ENCODE data around the gene EDN3.

EDN3 gene, protein sequence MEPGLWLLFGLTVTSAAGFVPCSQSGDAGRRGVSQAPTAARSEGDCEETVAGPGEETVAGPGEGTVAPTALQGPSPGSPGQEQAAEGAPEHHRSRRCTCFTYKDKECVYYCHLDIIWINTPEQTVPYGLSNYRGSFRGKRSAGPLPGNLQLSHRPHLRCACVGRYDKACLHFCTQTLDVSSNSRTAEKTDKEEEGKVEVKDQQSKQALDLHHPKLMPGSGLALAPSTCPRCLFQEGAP

DNA sequence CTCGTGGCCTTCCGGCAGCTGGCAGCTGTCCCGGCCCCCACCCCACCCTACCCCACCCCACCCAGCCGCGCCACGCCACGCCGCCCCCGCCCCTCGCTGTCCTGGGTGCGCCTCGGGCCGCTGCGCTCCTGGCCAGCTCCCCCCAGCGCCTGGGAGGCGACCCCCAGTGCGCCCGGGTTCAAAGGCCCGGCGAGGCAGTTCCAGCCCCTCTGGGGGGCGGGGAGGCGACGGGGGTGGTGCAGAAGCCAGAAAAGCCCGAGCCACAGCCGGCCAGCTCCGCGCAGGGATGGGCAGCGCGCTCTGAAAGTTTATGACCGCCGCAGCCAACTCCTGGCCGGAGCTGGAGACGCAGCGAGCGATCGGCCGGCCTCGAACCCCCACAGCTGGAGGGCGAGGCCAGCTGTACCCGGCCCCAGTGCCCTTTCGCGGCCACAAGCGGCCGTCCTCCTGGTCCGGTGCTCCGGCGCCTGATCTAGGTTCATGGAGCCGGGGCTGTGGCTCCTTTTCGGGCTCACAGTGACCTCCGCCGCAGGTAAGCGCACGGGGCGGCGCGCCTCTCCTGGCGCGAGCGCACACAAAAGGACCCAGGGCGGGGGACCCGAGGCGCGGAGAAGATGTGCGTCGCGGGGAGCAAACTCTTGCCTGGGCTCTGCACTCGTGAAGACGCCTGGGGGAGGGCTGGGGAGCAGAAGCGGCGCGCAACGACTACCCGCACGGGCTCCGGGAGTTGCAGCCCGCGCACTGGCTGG lies at the start of gene EDN3:
Gene EDN3 (plus strand): TSS at position 279 of the 749 bp plus-strand sequence. CDS start 202 bp downstream, at position 481.
- DNase-seq: no peak

DNA sequence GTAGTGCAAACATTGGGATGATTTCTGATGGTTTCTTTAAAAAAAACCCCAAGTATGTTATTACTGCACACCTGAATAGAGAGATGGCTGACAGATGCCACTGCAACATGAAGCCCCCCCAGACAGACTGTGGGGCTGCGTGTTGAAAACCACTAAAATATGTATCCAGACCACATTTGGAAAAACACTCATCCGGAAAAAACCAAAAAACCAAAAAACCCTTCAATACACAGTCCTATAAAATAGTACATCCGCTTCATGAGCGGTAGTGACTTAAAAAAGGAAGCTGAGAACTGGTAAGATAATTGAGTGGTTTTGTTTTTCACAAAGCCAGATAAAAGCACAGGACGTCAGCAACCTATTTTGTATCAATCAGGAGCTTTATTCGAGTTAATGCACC lies 47.1 kb upstream of the EDN3 start:
- peak; percentile 28 for DNase-seq

DNA sequence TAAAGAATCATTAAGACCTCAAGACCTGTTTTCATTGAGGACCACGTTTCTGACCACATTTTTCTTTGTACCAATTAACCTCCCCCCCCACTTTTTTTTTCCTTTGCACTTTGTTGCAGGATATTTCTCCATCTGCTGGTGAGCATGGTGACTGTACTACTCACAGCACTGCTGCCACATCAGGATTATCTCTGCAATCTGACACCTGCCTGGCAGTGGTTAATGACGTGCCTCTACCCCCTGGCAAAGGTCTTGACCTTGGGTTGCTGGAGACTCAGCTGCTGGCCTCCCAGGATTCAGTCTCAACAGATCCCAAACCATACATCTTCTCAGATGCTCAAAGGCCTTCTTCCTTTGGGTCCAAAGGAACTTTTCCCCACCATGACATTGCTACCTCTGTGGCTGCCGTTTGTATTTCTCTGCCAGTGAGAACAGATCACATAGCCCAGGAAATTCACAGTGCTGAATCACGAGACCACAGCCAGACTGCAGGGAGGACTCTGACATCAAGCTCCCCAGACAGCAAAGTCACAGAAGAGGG lies 46.6 kb upstream of the EDN3 start:
- DNase-seq: peak; percentile 25

DNA sequence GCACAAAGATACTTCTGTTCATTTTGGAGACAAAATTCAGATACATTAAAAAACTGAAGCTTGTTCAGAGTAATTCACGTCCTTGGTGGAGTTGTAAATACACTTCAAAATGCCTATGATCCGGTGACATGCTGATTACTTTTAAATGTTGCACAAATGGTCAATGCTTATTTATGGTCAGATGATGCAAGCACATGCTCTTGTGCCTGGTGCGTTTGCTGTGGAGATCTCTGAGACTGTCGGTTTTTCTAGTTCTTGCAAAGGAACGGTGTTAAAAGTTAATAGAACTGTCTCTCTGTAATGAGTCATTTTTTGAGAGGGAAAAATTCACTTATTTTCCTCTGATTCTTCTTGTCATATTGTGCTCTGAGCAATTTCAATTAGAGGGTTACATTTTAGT lies 45.2 kb upstream of the EDN3 start:
- DNase-seq: no peak

DNA sequence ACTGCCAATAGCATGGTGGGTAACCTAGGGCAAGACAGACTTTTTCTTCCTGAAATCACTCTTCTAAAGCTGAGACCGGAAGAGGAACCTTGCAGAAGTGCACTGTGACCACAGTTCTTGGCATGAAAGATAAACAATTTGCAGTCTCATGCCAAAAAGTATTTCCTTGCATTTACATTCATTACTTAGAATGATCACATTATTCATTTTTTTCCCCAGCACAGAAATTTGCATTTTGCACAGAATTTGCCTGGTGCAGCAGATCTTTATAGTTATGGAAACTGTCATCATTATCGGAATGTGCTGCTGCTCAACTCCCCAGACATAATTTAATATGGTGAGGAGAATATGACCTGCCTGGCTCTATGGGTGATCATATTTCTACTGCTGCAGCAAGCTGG lies 42.2 kb upstream of the EDN3 start:
- DNase-seq: no peak

DNA sequence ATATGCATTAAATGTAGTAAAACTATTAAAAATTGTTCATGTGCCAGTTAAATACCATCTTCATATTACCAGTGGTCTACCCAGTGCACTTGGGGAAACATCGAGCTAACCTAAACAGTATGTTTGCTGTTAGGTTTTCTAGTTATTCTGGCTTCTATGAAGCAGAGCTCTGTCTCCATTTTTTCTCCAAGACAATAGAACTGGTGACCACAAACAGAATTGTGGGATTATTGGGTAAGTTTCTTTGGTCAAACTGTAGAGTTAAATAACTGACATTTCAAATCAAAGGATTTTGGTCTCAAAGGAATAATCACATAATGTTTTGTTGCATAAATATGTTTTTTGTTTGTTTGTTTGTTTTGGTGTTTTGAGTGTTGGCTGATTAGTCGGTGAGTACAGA lies 40.5 kb upstream of the EDN3 start:
- DNase-seq: no peak

DNA sequence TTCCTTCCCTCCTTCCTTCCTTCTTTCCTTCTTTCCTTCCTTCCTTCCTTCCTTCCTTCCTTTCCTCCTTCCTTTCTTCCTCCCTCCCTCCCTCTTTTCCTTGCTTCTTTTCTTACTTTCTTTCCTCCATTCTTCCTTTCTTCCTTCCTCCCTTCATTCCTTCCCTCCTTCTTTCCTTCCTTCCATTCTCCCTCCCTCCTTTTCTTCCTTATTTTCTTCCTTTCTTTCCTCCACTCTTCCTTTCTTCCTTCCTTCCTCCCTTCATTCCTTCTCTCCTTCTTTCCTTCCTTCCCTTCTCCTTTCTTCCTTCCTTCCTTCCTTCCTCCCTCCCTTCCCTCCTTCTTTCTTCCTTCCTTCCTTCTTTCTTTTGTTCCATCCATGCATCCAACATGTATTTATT lies 35.1 kb upstream of the EDN3 start:
- no peak for DNase-seq

DNA sequence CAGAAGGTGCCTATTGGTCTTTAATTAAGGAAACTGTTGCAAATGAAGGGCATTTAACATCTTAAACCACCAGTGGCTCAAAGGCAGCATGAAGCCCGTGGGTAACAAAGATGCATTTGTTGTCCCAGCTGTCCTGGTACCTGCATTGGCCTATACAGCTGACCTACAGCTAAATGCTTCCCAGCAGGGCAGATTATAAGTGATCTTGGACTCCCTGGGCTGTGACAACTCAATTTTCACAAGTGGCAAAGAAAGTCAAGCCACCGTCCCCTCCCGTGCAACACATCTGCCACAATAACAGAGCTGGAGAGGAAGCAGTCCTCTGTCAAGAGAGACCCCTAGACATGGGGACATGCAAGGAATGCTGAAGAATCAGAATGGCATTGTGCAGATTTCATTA lies 31.5 kb upstream of the EDN3 start:
- DNase-seq: no peak

DNA sequence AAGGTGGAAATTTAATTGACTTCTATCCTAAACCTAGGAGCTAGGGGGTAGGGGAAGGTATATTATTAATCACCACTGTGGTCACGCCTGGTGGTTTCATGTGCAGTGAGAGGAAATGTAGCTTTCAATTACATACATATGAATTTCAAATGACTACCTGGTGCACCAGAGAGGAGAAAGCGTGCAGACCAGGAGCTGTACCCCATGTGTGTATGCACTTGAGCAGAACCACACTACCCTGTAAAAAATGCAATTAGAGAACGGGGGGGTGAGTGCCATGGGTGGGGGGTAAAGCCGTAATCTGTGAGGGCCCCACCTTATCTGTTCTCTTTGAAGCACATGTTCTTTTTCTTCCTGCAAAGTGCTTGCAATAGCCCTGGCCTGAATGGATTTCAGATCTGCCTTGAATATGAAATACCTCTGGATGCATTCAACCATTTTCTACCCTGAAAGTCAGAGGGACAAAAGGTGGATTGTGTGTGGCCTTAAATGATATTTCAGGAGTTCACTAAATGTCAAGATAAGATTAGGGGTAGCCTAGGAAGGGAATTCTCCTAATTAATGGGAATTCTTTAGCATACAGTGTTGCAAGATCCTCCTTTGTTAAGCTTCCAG lies 30.9 kb upstream of the EDN3 start:
- DNase-seq: no peak

DNA sequence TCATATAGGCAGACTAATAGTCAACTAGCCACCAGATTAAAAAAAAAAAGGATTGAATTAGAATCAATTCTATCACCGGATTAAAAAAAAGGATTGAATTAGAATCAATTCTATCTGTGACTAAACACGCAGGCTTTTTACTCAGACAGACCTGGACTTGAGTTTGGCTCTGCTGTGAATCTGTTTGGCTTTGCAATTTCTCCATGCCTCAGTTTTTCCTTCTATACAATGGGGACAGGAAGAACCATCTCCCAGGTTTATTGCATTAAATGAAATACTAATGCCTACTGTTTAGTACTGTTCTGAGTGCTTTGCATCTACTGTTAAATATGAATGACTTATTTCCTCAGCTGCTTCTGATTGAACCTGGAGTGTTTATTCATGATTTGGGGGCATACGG lies 30.0 kb upstream of the EDN3 start:
- DNase-seq: no peak

DNA sequence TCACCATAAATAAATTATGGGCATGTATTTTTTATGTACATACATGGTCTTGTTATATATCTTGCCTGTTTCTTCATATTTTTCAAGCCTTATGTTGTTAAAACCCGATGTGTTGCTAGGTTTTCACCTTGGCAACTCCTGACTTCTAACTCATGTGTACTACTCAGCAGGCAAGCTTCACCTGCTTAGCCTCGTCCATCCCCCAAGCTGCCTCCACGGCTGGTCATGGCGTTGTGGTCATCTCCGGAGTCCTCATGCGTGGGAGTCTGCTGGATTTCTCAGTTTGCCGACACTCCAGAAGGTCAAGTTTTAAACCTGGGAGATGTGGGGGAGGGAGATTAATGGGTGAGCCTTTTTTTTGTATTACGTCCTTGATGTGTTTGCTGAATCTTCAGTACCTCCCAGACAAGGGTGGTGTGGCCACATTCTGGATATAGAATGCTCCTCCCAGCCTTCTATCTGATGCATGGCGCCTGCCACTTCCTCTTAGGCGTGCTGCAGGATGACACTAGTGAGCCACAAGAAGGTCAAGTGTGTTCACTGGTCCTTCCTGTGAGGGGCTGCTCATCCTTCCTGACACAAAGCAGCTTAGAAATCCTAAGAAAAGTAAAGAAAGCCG lies 26.6 kb upstream of the EDN3 start:
- no peak for DNase-seq

DNA sequence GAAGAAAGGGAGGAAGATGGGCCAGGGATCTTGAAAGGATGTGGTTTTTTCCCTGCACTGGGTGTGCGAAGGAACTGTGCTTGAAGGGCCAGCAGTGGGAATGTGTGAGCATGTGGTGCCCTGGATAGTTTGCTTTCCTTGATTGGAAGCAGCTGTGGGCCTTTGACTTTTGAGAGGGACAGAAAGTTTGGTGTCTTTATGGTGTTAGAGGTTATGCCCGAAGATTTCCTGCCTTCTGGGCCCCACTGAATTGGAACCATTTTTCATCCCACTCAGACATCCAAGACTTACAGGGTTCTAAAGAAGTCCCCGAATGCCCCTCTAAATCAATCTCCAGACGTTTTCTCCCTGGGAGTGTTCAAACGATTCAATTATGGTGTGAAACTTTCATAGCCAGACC lies 23.5 kb upstream of the EDN3 start:
- no peak for DNase-seq

DNA sequence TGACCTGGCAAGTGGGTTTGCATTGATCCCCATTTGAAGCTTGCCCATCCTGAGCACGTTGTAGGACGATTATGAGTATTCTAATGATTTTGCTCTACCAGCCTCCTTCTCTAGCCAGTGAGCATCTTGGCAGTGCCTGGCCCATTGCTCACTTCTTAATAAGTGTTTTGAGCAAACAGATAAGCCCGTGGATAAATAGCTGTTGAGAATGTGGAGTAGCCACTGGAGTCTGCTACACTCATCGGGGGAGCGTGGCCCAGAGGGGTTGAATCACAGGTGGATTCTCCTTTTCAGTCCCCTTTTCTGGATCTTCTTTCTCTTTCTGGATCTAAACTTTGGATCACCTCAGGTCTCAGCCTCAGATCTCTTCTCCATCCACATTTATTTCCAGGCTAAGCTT lies 15.9 kb upstream of the EDN3 start:
- no peak for DNase-seq

DNA sequence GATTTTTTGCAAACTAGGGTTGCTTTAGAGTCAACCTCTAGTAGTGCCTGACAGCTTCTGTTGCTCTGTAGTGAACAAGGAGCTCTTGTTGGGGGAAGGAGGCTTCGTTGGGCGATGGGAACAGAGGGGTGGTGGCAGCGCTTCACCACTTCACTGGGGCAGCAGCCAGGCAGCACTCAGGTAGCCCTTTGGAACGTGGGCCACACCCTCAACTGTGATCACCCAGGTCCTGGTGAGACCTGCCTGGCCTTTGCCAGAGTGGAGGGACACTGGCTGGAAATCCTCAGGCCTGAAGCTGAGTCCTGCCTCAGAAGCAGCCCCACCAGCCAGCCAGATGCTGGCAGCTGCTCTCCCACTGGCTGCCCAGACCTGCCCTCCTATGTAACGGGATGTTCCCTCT lies 10.4 kb upstream of the EDN3 start:
- DNase-seq: no peak

DNA sequence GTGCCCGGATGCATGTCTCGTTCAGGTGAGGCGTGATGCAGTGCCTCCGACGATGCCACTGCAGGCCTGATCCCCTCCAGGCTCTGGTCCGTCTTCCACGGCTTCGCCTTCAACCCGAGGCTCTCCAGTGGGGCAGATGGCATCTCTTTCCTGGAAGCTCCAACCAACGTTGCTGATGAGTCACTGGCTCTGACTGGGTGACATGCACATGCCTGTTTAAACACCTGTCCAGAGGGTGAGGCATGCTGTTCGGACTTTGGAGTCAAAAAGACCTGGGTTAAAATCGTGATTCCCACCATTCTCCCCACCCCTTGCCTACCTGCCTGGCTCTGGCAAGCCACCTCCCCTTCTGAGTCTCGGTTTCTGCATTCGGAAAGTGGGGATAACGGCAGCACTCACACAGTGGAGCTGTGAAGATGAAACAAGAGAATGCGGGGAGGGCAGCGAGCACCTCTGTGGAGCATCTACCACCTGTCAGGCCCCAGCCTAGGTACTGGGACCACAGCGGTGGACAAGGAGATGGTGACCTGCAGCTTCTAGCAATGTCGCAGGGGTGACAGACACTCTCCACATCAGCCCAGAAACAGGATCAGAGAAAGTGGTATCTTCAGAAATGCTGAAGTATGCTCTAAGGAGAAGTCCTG lies 8.5 kb upstream of the EDN3 start:
- no peak for DNase-seq

DNA sequence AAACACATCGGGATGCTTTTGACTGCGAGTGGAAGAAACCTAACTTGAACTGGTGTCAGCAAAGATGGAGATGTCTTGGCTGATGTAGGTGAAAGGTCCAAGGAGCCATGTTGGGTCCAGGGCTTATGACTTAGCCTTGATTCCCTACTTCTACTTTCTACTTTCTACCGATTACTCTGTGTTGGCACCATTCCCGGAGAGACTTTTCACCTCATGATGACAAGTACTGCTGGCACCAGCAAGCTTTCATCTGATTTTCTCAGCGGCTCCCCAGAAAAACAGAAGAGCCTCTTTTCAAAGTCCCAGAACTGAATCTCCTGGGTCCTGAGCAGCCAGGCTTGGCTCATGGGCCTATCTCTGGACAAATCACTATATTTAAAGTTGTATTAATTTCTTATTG lies 4.9 kb upstream of the EDN3 start:
- DNase-seq: no peak

DNA sequence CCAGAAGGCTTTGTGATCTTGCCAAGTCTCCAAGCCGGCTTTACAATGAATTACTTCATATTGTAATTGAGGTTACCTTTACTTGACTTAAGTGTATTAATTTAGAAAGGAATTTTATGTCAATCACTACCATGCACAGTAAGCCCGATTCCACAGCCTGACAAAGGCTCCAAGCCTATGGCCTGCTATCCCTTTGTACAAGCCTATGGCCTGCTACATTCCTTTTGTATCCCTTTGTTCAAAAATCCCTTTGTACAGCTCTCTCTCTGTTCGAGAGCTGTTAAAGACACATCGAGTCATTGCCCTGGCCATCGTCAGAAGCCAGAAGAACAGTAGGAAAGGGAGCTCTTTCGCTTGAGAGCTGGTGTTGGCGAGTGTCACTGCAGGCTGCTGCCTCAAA lies 2.7 kb upstream of the EDN3 start:
- DNase-seq: no peak

DNA sequence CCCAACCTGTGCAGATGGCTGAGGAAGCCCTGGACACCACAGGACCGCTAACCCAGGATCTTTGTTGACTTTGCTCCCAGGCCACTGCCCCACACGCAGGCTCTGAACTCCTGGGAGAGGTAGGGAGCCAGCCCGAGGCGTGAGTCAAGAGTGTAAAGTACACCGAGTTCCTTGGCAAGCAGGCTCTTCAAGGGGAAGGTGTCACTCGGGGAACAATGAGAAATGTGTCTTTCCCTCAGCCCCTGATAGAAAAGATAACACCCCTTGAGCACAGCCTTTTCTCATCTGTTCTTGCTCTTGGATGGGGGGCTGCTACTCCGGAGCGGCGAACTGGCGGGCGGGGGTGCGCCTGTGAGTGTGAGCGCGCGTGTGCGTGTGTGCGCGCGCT lies 472 bp upstream of the EDN3 start:
- no peak for DNase-seq

DNA sequence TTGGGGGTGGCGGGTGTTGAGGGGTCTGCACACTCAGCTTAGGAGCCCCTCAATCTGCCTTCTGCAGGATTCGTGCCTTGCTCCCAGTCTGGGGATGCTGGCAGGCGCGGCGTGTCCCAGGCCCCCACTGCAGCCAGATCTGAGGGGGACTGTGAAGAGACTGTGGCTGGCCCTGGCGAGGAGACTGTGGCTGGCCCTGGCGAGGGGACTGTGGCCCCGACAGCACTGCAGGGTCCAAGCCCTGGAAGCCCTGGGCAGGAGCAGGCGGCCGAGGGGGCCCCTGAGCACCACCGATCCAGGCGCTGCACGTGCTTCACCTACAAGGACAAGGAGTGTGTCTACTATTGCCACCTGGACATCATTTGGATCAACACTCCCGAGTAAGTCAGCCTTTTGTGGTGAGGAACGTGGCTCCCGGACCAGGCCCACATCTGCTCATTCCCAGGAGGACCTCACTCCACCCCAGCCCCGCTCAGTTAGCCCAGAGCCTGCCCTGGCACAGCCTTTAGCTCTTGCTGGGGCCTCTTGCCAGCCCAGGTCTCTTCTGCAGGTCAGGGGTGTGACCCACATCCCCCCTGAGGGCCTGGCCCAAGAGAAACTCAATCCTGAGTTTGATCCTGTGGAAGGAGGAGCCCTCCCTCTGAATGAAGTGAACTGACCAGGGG lies 1.1 kb downstream of the EDN3 start:
- DNase-seq: no peak

DNA sequence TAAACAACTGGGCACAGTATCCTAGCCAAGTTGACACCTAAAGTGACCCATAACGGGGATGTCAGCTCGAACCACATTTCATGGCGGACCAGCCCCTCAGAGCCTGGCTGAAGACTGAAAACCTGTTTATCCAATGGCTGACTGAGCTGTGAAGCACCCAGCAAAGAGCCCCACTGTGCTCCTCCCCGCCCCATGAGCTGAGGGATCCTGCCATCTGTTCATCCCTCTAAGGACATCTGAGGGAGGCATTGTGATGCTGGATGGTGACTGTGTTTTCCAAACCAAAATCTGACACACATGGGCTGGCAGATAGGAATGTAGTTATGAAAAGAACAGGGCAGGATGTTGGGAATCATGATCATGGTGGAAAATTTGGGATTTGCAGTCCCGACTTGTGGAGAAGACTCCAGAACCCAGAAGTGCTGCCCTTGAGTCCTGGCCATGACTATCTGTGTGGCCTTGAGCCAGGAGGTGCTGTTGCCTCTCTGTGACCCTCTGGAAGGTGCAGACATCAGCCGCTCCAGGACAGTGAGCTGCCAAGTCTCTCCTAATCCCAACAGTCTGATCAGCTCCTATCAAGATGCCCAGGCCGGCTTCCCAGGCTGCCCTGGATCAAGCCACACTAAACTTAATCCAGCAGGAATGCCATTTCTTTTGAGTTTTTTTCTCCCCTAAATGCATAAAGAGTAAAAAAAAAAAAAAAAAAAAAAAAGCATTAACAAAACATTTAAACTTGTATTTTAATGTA lies 5.7 kb downstream of the EDN3 start:
- DNase-seq: no peak

DNA sequence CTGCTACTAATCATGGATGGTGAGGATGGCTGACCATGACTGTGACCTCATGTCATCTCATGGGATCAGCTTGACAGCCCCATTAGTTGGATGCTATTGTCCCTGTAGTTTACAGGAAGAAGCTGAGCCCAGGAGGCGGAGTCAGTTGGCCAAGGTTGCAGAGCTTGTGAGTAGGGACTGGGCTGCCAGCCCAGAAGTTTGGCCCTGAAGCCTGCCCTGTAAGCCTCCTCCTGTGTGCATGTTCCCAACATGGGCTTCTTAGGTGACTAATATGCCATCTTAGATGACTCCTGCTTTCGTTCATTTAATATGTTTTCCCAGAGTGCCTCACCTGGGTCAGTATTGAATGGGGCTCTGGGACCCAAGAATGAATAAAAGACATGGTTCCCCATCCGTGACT lies 6.9 kb downstream of the EDN3 start:
- DNase-seq: no peak

Data from CD4-positive, alpha-beta T cell treated with Interferon gamma for 1 hour (primary cell).